Hepatocyte (in vitro differentiated cells): ENCODE measurements around the gene LAMA3. TPM values are rescaled to one million over a fixed set of nuclear protein-coding genes. Genes with fewer than 3 reads are reported as not detected.

Experiments
- DNase-seq: peaks from one replicate; pipeline ENCODE4 v3.0.0-alpha.2; 2016; ENCODE audit warnings: low spot score
- H2AFZ ChIP-seq: fragments of 200-600 bp; sonication (generic); 2 replicates; pipeline ENCODE4 v1.6.0; 2016; ENCODE audit warnings: antibody characterized with exemption, mild to moderate bottlenecking
- H3K27ac ChIP-seq: fragments of 200-600 bp; sonication (generic); 2 replicates; pipeline ENCODE4 v1.5.1; 2016; ENCODE audit warnings: mild to moderate bottlenecking
- H3K27me3 ChIP-seq: fragments of 200-600 bp; sonication (generic); 2 replicates; pipeline ENCODE4 v1.6.1; 2016
- H3K36me3 ChIP-seq: fragments of 200-600 bp; sonication (generic); replicated peaks from 2 replicates; pipeline ENCODE4 v1.5.1; 2016; ENCODE audit warnings: low read depth; ENCODE audit not compliant: insufficient read depth
- H3K4me1 ChIP-seq: fragments of 200-600 bp; sonication (generic); 2 replicates; pipeline ENCODE4 v1.5.1; 2016; ENCODE audit warnings: mild to moderate bottlenecking, moderate library complexity; ENCODE audit not compliant: insufficient read depth
- H3K4me2 ChIP-seq: fragments of 200-600 bp; sonication (generic); 2 replicates; pipeline ENCODE4 v1.6.0; 2016
- H3K4me3 ChIP-seq: fragments of 200-600 bp; sonication (generic); 2 replicates; pipeline ENCODE4 v1.5.1; 2016; ENCODE audit warnings: mild to moderate bottlenecking
- H3K79me2 ChIP-seq: fragments of 200-600 bp; sonication (generic); 2 replicates; pipeline ENCODE4 v1.6.0; 2017; ENCODE audit warnings: mild to moderate bottlenecking
- H3K9me2 ChIP-seq: fragments of 200-600 bp; sonication (generic); replicated peaks from 2 replicates; pipeline ENCODE4 v1.6.0; 2017; ENCODE audit warnings: mild to moderate bottlenecking; ENCODE audit not compliant: insufficient read depth
- H3K9me3 ChIP-seq: fragments of 200-600 bp; sonication (generic); 2 replicates; pipeline ENCODE4 v1.5.1; 2016; ENCODE audit warnings: low read depth, mild to moderate bottlenecking
- H4K20me1 ChIP-seq: fragments of 200-600 bp; sonication (generic); 2 replicates; pipeline ENCODE4 v1.6.0; 2016; ENCODE audit warnings: mild to moderate bottlenecking; ENCODE audit not compliant: insufficient read depth, poor library complexity, severe bottlenecking
- EZH2 ChIP-seq: fragments of 200-600 bp; sonication (generic); IDR thresholded peaks from 2 replicates; pipeline ENCODE4 v1.6.1; 2016; ENCODE audit warnings: antibody characterized with exemption, mild to moderate bottlenecking, borderline replicate concordance
- EZH2phosphoT487 ChIP-seq: fragments of 200-600 bp; sonication (generic); IDR thresholded peaks from one replicate; pipeline ENCODE4 v1.6.1; 2018; ENCODE audit warnings: antibody characterized with exemption, mild to moderate bottlenecking, low read depth, moderate library complexity; ENCODE audit not compliant: unreplicated experiment, severe bottlenecking
- WGBS: methylation state at CpG from one replicate; pipeline ENCODE4 v1.1.6; 2016; ENCODE audit warnings: low lambda C conversion rate; ENCODE audit errors: missing lambda C conversion rate; 5-methylcytosine and 5-hydroxymethylcytosine counted together
- polyA plus RNA-seq: library from polyadenylated mRNA; unstranded; fragments of >200 nt; fragmentation: Nextera tagmentation; extraction: Ambion mirVana; gene quantifications from 2 replicates; pipeline ENCODE4 v1.2.1, GENCODE V29; 2016
- total RNA-seq: library from RNA; depleted of rRNA; stranded (reverse); fragments of >200 nt; gene quantifications from 2 replicates; pipeline ENCODE4 v1.2.3, GENCODE V29; 2014
- TF ChIP-seq, protein P1 (sequence below): fragments of 200-600 bp; sonication (generic); IDR thresholded peaks from 2 replicates; pipeline ENCODE4 v1.5.1; 2016; ENCODE audit warnings: antibody characterized with exemption, mild to moderate bottlenecking; ENCODE audit not compliant: poor library complexity

LAMA3 gene
- total and polyA plus RNA-seq, 2 experiments from 2014 or later = 29.9 to 52.1 TPM

DNA sequence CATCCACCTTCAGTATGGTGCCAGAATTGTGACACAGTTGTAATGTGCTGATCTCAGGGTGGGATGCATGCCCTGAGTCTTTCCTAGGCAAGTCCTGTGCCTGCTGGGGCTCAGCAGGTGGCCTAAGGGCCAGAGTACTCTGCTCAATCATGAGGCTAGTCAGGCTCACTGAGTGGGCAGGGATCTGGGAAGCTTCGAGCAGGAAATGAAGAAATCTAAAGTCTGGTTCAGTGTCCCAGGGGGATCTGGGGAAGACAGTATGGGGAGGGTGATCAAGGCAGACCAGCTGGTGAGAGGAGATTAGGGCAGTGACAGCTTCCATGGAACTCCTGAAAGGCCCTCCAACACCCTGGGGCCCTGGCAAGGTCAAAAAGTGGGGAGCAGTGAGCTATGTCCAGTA lies 17.7 kb upstream of the LAMA3 start:
- Histone ChIP-seq H3K4me2 (no peak overlapping the region), H3K27ac (no peak overlapping the region), H3K27me3 (no peaks in the 10 kb centered on the region), H3K36me3 (no peaks in the 10 kb centered on the region), H3K9me2 (no peaks in the 10 kb centered on the region), H4K20me1 (no peaks in the 10 kb centered on the region), H3K4me3 (no peak overlapping the region), H3K9me3 (no peaks in the 10 kb centered on the region), H3K4me1 (no peaks in the 10 kb centered on the region), H2AFZ (no peak overlapping the region), H3K79me2 (no peaks in the 10 kb centered on the region)
- WGBS = 59% methylated on average over 1 of the region's 1 CpG
- TF ChIP-seq EZH2phosphoT487 (no peak), EZH2 (no peak)
- TF ChIP-seq, protein P1, sequence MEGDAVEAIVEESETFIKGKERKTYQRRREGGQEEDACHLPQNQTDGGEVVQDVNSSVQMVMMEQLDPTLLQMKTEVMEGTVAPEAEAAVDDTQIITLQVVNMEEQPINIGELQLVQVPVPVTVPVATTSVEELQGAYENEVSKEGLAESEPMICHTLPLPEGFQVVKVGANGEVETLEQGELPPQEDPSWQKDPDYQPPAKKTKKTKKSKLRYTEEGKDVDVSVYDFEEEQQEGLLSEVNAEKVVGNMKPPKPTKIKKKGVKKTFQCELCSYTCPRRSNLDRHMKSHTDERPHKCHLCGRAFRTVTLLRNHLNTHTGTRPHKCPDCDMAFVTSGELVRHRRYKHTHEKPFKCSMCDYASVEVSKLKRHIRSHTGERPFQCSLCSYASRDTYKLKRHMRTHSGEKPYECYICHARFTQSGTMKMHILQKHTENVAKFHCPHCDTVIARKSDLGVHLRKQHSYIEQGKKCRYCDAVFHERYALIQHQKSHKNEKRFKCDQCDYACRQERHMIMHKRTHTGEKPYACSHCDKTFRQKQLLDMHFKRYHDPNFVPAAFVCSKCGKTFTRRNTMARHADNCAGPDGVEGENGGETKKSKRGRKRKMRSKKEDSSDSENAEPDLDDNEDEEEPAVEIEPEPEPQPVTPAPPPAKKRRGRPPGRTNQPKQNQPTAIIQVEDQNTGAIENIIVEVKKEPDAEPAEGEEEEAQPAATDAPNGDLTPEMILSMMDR = no peak
- DNase-seq = no peak

DNA sequence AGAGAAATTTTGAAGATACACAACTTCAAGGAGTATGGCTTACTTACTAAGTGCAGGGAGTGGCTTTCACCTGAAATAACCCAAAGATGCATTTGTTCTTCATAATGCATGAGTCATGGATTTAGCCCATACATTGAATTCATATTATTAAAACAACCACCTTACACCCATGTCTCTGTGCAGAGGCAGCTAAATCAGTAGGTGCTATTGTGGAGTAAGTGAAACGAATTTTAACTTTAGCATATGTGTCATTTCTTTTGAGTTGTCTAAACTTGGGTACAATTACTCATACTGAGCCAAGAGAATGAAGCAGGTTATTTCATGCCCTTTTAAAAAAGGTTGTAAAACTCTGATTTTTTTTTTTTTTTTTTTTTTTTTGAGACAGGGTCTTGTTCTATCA lies 15.5 kb upstream of the LAMA3 start:
- Histone ChIP-seq H3K4me3 (no peak overlapping the region), H3K36me3 (no peaks in the 10 kb centered on the region), H3K4me2 (no peak overlapping the region), H3K27ac (no peak overlapping the region), H3K4me1 (no peaks in the 10 kb centered on the region), H3K79me2 (no peaks in the 10 kb centered on the region), H3K27me3 (no peaks in the 10 kb centered on the region), H2AFZ (no peak overlapping the region), H4K20me1 (no peaks in the 10 kb centered on the region), H3K9me3 (no peaks in the 10 kb centered on the region), H3K9me2 (no peaks in the 10 kb centered on the region)
- DNase-seq = no peak
- TF ChIP-seq EZH2 (no peak), EZH2phosphoT487 (no peak)
- TF ChIP-seq, protein P1 = no peak
- WGBS = 78% methylated on average over 1 of the region's 1 CpG

DNA sequence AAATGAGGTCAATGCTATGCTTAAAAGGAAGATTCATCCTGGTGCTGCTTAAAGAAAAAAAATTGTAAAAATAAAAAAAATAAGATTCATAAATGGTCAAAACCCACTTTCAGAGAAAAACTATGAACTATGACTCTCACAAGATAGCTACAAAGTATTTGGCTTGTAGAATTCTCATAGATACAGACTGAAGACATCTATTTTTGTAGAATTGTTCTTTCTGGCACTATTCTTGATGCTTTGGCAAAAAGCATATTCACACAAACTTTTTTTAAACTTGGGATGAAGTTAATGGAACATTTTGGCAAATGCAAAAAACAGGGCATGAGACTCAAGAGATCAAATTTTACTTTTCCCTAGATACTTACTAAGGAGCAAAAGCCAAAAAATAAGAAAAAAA lies 14.0 kb upstream of the LAMA3 start:
- H3K79me2 ChIP-seq = no peaks in the 10 kb centered on the region
- H3K36me3 ChIP-seq = no peaks in the 10 kb centered on the region
- no peak for TF ChIP-seq EZH2
- TF ChIP-seq EZH2phosphoT487 = no peak
- TF ChIP-seq, protein P1 = no peak
- no peak overlapping the region for H3K27ac ChIP-seq
- H3K4me1 ChIP-seq = no peaks in the 10 kb centered on the region
- H2AFZ ChIP-seq = no peak overlapping the region
- no peak for DNase-seq
- H3K4me3 ChIP-seq = no peak overlapping the region
- no peaks in the 10 kb centered on the region for H4K20me1 ChIP-seq
- no peak overlapping the region for H3K4me2 ChIP-seq
- no peaks in the 10 kb centered on the region for H3K9me2 ChIP-seq
- no peaks in the 10 kb centered on the region for H3K9me3 ChIP-seq
- no peaks in the 10 kb centered on the region for H3K27me3 ChIP-seq

DNA sequence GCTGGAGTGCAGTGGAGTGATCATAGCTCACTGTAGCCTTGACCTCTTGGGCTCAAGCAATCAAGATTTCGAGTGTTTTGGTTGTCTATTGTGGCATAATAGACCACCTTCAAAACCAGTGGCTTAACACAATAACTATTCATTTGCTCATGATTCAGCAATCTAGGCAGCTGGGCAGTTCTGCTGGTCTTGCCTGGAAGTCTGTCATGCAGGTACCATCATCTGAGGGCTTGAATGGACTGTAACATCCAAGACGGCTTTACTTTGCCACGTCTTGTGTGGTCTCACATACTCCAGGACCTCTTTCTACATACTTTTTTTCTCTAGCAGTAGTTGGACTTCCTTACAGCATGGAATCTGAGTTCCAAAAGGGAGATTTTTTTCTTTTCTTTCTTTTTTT lies 13.4 kb upstream of the LAMA3 start:
- no peak overlapping the region for H3K4me2 ChIP-seq
- H3K27me3 ChIP-seq = no peaks in the 10 kb centered on the region
- TF ChIP-seq, protein P1 = no peak
- TF ChIP-seq EZH2 (no peak), EZH2phosphoT487 (no peak)
- H3K79me2 ChIP-seq = no peaks in the 10 kb centered on the region
- no peak overlapping the region for H3K27ac ChIP-seq
- no peaks in the 10 kb centered on the region for H3K9me3 ChIP-seq
- H3K4me1 ChIP-seq = no peaks in the 10 kb centered on the region
- DNase-seq = no peak
- no peaks in the 10 kb centered on the region for H3K9me2 ChIP-seq
- no peak overlapping the region for H3K4me3 ChIP-seq
- H4K20me1 ChIP-seq = no peaks in the 10 kb centered on the region
- no peaks in the 10 kb centered on the region for H3K36me3 ChIP-seq
- H2AFZ ChIP-seq = no peak overlapping the region
- WGBS = 91% methylated on average over 3 of the region's 3 CpGs
